GM12878 (cell line): ENCODE measurements around the gene DMBX1. TPM values are rescaled to one million over a fixed set of nuclear protein-coding genes. Genes with fewer than 3 reads are reported as not detected.

Experiments used
- ATAC-seq: fragments of 200-7000 bp; cut with Tn5 transposase; 3 replicates; pipeline ENCODE4 v1.9.1; 2020; ENCODE audit warnings: mild to moderate bottlenecking, moderate library complexity
- BruUV-seq: library from RNA; stranded (reverse); fragments of 400-500 nt; replicated peaks from 2 replicates; lab custom pipeline; 2021; lab: Mats Ljungman, UMichigan
- CTCF ChIA-PET: fragments of 300-600 bp; sonication (Branson Sonifier 250); formaldehyde crosslinking; extraction: SDS; loops from one replicate; lab custom pipeline; 2021; ENCODE audit warnings: inconsistent platforms; lab: Yijun Ruan, JAX
- POLR2A ChIA-PET: fragments of 350-600 bp; formaldehyde crosslinking; extraction: SDS; loops from one replicate; lab custom pipeline; 2021; ENCODE audit warnings: inconsistent platforms; lab: Charles Lee
- RAD21 ChIA-PET: fragments of 300-600 bp; sonication (Branson Sonifier 250); formaldehyde crosslinking; loops from one replicate; lab custom pipeline; 2023; ENCODE audit warnings: antibody characterized with exemption; ENCODE audit not compliant: unreplicated experiment; lab: Charles Lee
- SMC1A ChIA-PET: fragments of 300-600 bp; sonication (Branson Sonifier 250); formaldehyde crosslinking; loops from one replicate; lab custom pipeline; 2023; ENCODE audit not compliant: unreplicated experiment, uncharacterized antibody; lab: Charles Lee
- DNase-seq: peaks from one replicate; pipeline ENCODE4 v3.0.0-alpha.2; 2011; ENCODE audit warnings: low read depth, low spot score
- FAIRE-seq: peaks from 3 replicates; lab custom pipeline; 2011; peaks lifted over from hg19 to GRCh38; lab: Jason Lieb, UNC
- H2AFZ ChIP-seq: 2 replicates; pipeline ENCODE4 v1.6.0; 2011; ENCODE audit warnings: low read depth, low read length, control low read depth; ENCODE audit not compliant: control insufficient read depth
- H3K27ac ChIP-seq: 2 replicates; pipeline ENCODE4 v1.5.1; 2011; ENCODE audit warnings: control low read depth; ENCODE audit not compliant: control insufficient read depth, insufficient read depth
- H3K27me3 ChIP-seq, 2 experiments: replicated peaks in 1 of 2; 2 replicates each; pipeline versions ENCODE4 v1.6.0 to v1.6.1; 2011; ENCODE audit warnings: low read length in 1 of 2; ENCODE audit not compliant: control insufficient read depth in 2 of 2, insufficient read depth in 2 of 2
- H3K36me3 ChIP-seq, 2 experiments: 2 replicates each; pipeline ENCODE4 v1.5.1; 2011; ENCODE audit warnings: low read length in 1 of 2; ENCODE audit not compliant: control insufficient read depth in 2 of 2, insufficient read depth in 2 of 2
- H3K4me1 ChIP-seq: 2 replicates; pipeline ENCODE4 v1.6.1; 2011; ENCODE audit warnings: mild to moderate bottlenecking, low read length, moderate library complexity, mixed read lengths; ENCODE audit not compliant: control insufficient read depth, insufficient read depth
- H3K4me2 ChIP-seq: 2 replicates; pipeline ENCODE4 v1.6.0; 2011; ENCODE audit warnings: control low read depth; ENCODE audit not compliant: control insufficient read depth, insufficient read depth
- H3K4me3 ChIP-seq: fragments of 200-600 bp; sonication (generic); 2 replicates; pipeline ENCODE4 v1.5.1; 2016
- H3K79me2 ChIP-seq: 2 replicates; pipeline ENCODE4 v1.6.0; 2011; ENCODE audit warnings: low read length; ENCODE audit not compliant: control insufficient read depth, insufficient read depth
- H3K9ac ChIP-seq: 2 replicates; pipeline ENCODE4 v1.8.0; 2011; ENCODE audit warnings: low read length, control low read depth, mixed read lengths; ENCODE audit not compliant: control insufficient read depth, insufficient read depth
- H3K9me3 ChIP-seq: replicated peaks from 3 replicates; pipeline ENCODE4 v1.5.1; 2011; ENCODE audit warnings: mild to moderate bottlenecking, low read length; ENCODE audit not compliant: control insufficient read depth, insufficient read depth
- H4K20me1 ChIP-seq: 2 replicates; pipeline ENCODE4 v1.6.0; 2011; ENCODE audit not compliant: control insufficient read depth, insufficient read depth
- EGR1 ChIP-seq, 2 experiments: IDR thresholded peaks; 1 replicate in 1 of 2; 2 replicates in 1 of 2; pipeline ENCODE4 v1.6.1; 2011 to 2012; ENCODE audit warnings: low read depth in 2 of 2, low read length in 2 of 2, borderline replicate concordance in 1 of 2, mild to moderate bottlenecking in 1 of 2, moderate library complexity in 1 of 2
- MYC ChIP-seq: IDR thresholded peaks from 2 replicates; pipeline ENCODE4 v1.6.1; 2011; ENCODE audit warnings: mild to moderate bottlenecking, low read length, moderate library complexity, inconsistent platforms; ENCODE audit not compliant: insufficient read depth, insufficient replicate concordance, insufficient read length, severe bottlenecking
- PML ChIP-seq: IDR thresholded peaks from 2 replicates; pipeline ENCODE4 v1.6.1; 2012; ENCODE audit warnings: low read length, inconsistent platforms
- POLR2AphosphoS5 ChIP-seq: IDR thresholded peaks from 2 replicates; pipeline ENCODE4 v1.6.1; 2011; ENCODE audit warnings: mild to moderate bottlenecking, low read length, inconsistent platforms
- RAD21 ChIP-seq: IDR thresholded peaks from 2 replicates; pipeline ENCODE4 v1.6.1; 2011; ENCODE audit warnings: mild to moderate bottlenecking, low read depth, low read length, moderate library complexity; ENCODE audit not compliant: insufficient read depth
- RFX5 ChIP-seq: IDR thresholded peaks from 2 replicates; pipeline ENCODE4 v1.6.1; 2011; ENCODE audit warnings: low read depth, low read length, improper control_type of control experiment
- SIN3A ChIP-seq: IDR thresholded peaks from 2 replicates; pipeline ENCODE4 v1.6.1; 2012; ENCODE audit warnings: low read depth, low read length, improper control_type of control experiment
- SREBF2 ChIP-seq: IDR thresholded peaks from 2 replicates; pipeline ENCODE4 v1.6.1; 2012; ENCODE audit warnings: mild to moderate bottlenecking, low read length
- TARDBP ChIP-seq: IDR thresholded peaks from 2 replicates; pipeline ENCODE4 v1.6.1; 2016; ENCODE audit warnings: borderline replicate concordance
- ZNF274 ChIP-seq: IDR thresholded peaks from one replicate; pipeline ENCODE4 v1.8.0; 2011; ENCODE audit not compliant: insufficient read length, insufficient read depth
- ZZZ3 ChIP-seq: IDR thresholded peaks from 2 replicates; pipeline ENCODE4 v1.6.1; 2011; ENCODE audit warnings: low read depth; ENCODE audit not compliant: control insufficient read depth, insufficient read length
- WGBS: methylation state at CpG from one replicate; pipeline ENCODE4 v1.1.6; 2016; ENCODE audit warnings: low lambda C conversion rate; ENCODE audit not compliant: insufficient replicate concordance, insufficient coverage; ENCODE audit errors: missing lambda C conversion rate; 5-methylcytosine and 5-hydroxymethylcytosine counted together
- in situ Hi-C: fragments of 300-500 bp; cut with MboI; formaldehyde crosslinking; loops from 9 replicates; pipeline ENCODE4 v1.14.3; 2018; ENCODE audit warnings: mixed read lengths
- intact Hi-C: fragments of 100-400 bp; cut with micrococcal nuclease; formaldehyde crosslinking; loops from one replicate; pipeline ENCODE4 v1.14.2; 2022; ENCODE audit not compliant: unreplicated experiment
- polyA plus RNA-seq, 11 experiments: library from polyadenylated mRNA; depleted of rRNA in 4 of 11; unstranded in 6 of 11; stranded (reverse) in 5 of 11; fragments of >200 nt; fragmentation: Nextera tagmentation in 4 of 11; fragmentation: Illumina TruSeq in 1 of 11; extraction: Ambion mirVana in 4 of 11; extraction: Trizol in 1 of 11; gene quantifications; 1 replicate in 1 of 11; 2 replicates in 10 of 11; pipeline versions ENCODE4 v1.2.1 to v1.2.3, GENCODE V29; 2011 to 2016; ENCODE audit warnings: inconsistent platforms in 2 of 11, missing spikeins in 2 of 11, low read depth in 1 of 11
- total RNA-seq, 4 experiments: library from RNA; depleted of rRNA in 3 of 4; stranded (reverse); fragments of >200 nt in 3 of 4; fragmentation: Illumina TruSeq in 1 of 4; extraction: Trizol in 1 of 4; gene quantifications; 2 replicates each; pipeline versions ENCODE4 v1.2.1 to v1.2.3, GENCODE V29; 2013 to 2021
- TF ChIP-seq, protein P1 (sequence below), 3 experiments: IDR thresholded peaks in 2 of 3; conservative IDR thresholded peaks in 1 of 3; 2 replicates each; pipeline ENCODE4 v1.5.1; 2011; ENCODE audit warnings: low read depth in 3 of 3, low read length in 3 of 3, mild to moderate bottlenecking in 3 of 3, control low read depth in 2 of 3, moderate library complexity in 2 of 3, inconsistent platforms in 1 of 3, mixed read lengths in 1 of 3; ENCODE audit not compliant: control insufficient read depth in 2 of 3, insufficient read depth in 1 of 3; ENCODE audit errors: extremely low read depth in 1 of 3
- TF ChIP-seq, protein P2 (sequence below): IDR thresholded peaks from 2 replicates; pipeline ENCODE4 v1.6.1; 2011; ENCODE audit warnings: borderline replicate concordance, low read depth, mild to moderate bottlenecking, moderate library complexity, mixed read lengths, low read length; ENCODE audit not compliant: insufficient read depth; ENCODE audit errors: extremely low read length
- TF ChIP-seq, protein P3 (sequence below): IDR thresholded peaks from 2 replicates; pipeline ENCODE4 v1.6.1; 2011; ENCODE audit warnings: mild to moderate bottlenecking, low read depth, low read length, moderate library complexity; ENCODE audit not compliant: insufficient replicate concordance
- TF ChIP-seq, protein P4 (sequence below): IDR thresholded peaks from 2 replicates; pipeline ENCODE4 v1.6.1; 2012; ENCODE audit warnings: improper control_type of control experiment, low read depth, low read length; ENCODE audit not compliant: insufficient replicate concordance

DMBX1 gene
- total and polyA plus RNA-seq, 10 of the 15 experiments (the other 5 are each of a cell fraction or from before 2014, with no cell fraction given), result 0.03 TPM; not detected in 9

DNA sequence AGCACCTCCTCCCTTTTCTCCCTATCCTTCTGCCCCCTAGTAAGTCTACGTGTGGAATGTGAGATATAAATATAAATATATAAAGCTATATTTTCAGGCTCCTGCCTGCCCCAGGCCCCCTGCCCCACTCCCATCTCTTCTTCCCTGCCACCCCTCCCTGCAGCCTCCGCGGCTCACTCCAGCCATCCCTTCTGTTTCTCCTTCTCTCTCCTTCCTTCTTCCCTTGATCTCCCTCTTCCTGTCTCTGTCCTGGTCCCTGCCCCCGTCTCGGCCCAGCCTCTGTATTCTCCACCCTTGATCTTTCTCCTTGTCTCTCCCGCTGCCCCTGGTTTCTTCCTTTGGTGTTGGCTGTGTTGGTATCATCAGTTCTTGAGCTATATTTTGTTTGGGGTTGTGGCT lies 23.2 kb downstream of the DMBX1 start:
- Histone ChIP-seq H2AFZ (no peak overlapping the region), H3K36me3 (no peaks in the 10 kb centered on the region), H3K27ac (no peak overlapping the region), H4K20me1 (no peaks in the 10 kb centered on the region), H3K27me3 (no peaks in the 10 kb centered on the region; a peak in 1 of 4 replicates), H3K4me3 (no peak overlapping the region), H3K4me1 (no peaks in the 10 kb centered on the region), H3K4me2 (no peak overlapping the region), H3K79me2 (no peaks in the 10 kb centered on the region), H3K9ac (no peak overlapping the region), H3K9me3 (no peaks in the 10 kb centered on the region)
- intact Hi-C loops, result no loop called here
- ChIA-PET CTCF (interaction anchor here (0.7 to 1.7 kb wide), 4 partner anchors 16 to 667 kb away, joined by 3 to 6 read pairs (median 4); no protein-coding TSS in a partner anchor), SMC1A (no interaction called here), POLR2A (no interaction called here), RAD21 (no interaction called here)
- WGBS, result 11% methylated on average over 4 of the region's 6 CpGs
- ATAC-seq (no peak), FAIRE-seq (no peak), DNase-seq (no peak)
- no TSS peak for BruUV-seq
- in situ Hi-C loops, result no loop called here
- TF ChIP-seq PML, result no peak
- TF ChIP-seq, protein P1, sequence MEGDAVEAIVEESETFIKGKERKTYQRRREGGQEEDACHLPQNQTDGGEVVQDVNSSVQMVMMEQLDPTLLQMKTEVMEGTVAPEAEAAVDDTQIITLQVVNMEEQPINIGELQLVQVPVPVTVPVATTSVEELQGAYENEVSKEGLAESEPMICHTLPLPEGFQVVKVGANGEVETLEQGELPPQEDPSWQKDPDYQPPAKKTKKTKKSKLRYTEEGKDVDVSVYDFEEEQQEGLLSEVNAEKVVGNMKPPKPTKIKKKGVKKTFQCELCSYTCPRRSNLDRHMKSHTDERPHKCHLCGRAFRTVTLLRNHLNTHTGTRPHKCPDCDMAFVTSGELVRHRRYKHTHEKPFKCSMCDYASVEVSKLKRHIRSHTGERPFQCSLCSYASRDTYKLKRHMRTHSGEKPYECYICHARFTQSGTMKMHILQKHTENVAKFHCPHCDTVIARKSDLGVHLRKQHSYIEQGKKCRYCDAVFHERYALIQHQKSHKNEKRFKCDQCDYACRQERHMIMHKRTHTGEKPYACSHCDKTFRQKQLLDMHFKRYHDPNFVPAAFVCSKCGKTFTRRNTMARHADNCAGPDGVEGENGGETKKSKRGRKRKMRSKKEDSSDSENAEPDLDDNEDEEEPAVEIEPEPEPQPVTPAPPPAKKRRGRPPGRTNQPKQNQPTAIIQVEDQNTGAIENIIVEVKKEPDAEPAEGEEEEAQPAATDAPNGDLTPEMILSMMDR (IDR thresholded peaks at IDR 0.05 in 2 of 3, conservative IDR thresholded peaks at IDR 0.05 in 1 of 3; ENCODE audit: control insufficient read depth in 2 of 3, extremely low read depth in 1 of 3, insufficient read depth in 1 of 3, low read depth in 3 of 3, low read length in 3 of 3), result no peak
- TF ChIP-seq MYC, result no peak
- TF ChIP-seq, protein P2, sequence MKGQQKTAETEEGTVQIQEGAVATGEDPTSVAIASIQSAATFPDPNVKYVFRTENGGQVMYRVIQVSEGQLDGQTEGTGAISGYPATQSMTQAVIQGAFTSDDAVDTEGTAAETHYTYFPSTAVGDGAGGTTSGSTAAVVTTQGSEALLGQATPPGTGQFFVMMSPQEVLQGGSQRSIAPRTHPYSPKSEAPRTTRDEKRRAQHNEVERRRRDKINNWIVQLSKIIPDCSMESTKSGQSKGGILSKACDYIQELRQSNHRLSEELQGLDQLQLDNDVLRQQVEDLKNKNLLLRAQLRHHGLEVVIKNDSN, result no peak
- no peak for TF ChIP-seq ZZZ3
- TF ChIP-seq, protein P3, sequence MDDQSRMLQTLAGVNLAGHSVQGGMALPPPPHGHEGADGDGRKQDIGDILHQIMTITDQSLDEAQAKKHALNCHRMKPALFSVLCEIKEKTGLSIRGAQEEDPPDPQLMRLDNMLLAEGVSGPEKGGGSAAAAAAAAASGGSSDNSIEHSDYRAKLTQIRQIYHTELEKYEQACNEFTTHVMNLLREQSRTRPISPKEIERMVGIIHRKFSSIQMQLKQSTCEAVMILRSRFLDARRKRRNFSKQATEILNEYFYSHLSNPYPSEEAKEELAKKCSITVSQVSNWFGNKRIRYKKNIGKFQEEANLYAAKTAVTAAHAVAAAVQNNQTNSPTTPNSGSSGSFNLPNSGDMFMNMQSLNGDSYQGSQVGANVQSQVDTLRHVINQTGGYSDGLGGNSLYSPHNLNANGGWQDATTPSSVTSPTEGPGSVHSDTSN, result no peak
- no peak for TF ChIP-seq TARDBP
- TF ChIP-seq SREBF2, result no peak
- no peak for TF ChIP-seq RFX5
- no peak for TF ChIP-seq EGR1 (IDR thresholded peaks at IDR 0.05; ENCODE audit: borderline replicate concordance in 1 of 2, low read depth in 2 of 2, low read length in 2 of 2)
- TF ChIP-seq, protein P4, sequence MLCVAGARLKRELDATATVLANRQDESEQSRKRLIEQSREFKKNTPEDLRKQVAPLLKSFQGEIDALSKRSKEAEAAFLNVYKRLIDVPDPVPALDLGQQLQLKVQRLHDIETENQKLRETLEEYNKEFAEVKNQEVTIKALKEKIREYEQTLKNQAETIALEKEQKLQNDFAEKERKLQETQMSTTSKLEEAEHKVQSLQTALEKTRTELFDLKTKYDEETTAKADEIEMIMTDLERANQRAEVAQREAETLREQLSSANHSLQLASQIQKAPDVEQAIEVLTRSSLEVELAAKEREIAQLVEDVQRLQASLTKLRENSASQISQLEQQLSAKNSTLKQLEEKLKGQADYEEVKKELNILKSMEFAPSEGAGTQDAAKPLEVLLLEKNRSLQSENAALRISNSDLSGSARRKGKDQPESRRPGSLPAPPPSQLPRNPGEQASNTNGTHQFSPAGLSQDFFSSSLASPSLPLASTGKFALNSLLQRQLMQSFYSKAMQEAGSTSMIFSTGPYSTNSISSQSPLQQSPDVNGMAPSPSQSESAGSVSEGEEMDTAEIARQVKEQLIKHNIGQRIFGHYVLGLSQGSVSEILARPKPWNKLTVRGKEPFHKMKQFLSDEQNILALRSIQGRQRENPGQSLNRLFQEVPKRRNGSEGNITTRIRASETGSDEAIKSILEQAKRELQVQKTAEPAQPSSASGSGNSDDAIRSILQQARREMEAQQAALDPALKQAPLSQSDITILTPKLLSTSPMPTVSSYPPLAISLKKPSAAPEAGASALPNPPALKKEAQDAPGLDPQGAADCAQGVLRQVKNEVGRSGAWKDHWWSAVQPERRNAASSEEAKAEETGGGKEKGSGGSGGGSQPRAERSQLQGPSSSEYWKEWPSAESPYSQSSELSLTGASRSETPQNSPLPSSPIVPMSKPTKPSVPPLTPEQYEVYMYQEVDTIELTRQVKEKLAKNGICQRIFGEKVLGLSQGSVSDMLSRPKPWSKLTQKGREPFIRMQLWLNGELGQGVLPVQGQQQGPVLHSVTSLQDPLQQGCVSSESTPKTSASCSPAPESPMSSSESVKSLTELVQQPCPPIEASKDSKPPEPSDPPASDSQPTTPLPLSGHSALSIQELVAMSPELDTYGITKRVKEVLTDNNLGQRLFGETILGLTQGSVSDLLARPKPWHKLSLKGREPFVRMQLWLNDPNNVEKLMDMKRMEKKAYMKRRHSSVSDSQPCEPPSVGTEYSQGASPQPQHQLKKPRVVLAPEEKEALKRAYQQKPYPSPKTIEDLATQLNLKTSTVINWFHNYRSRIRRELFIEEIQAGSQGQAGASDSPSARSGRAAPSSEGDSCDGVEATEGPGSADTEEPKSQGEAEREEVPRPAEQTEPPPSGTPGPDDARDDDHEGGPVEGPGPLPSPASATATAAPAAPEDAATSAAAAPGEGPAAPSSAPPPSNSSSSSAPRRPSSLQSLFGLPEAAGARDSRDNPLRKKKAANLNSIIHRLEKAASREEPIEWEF, result no peak
- TF ChIP-seq POLR2AphosphoS5, result no peak
- TF ChIP-seq RAD21, result no peak
- TF ChIP-seq SIN3A, result no peak
- TF ChIP-seq ZNF274, result no peak
